ENCODE data around the gene TXNDC5.

TXNDC5 gene

DNA sequence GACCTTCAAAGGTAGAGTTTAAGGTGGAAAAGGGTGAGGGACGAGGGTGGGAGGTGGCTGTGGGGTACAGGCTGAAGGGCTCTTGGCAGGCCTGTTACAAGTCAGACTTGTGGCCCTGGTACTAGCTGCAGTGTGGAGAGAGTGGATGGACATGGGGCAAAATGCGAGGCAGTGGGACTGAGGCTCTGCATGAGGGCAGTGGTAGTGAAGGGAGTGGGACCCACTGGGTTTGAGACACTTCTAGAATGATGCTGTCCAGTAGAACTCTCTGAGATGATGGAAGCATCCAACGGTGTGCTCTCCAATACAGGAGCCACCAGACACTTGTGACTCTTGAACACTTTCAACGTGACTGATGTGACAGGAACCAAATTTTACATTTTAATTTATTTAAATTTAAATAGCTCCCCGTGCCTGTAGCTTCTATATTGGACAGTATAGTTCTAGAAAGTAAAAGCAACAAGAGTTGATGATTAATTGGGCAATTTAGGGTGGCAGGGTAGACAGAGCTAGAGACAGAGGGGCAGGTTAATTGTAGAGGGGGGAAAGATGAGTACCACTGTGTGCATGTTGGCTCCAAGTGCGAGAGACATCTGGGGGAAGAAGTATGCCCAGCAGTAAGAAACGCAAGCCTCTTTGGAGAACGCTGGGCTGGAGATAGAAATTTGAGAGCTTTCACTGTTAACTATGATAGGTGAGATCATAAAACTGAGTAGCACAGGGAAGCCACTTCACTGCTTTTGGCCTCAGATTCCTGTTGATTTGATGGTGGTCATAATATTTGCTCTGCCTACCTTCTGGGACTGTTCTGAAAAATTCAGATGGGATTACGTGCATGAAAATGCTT lies 77.5 kb downstream of the TXNDC5 start:
- no peaks in the 10 kb centered on the region for H3K36me3 ChIP-seq
- TF ChIP-seq, protein P1, sequence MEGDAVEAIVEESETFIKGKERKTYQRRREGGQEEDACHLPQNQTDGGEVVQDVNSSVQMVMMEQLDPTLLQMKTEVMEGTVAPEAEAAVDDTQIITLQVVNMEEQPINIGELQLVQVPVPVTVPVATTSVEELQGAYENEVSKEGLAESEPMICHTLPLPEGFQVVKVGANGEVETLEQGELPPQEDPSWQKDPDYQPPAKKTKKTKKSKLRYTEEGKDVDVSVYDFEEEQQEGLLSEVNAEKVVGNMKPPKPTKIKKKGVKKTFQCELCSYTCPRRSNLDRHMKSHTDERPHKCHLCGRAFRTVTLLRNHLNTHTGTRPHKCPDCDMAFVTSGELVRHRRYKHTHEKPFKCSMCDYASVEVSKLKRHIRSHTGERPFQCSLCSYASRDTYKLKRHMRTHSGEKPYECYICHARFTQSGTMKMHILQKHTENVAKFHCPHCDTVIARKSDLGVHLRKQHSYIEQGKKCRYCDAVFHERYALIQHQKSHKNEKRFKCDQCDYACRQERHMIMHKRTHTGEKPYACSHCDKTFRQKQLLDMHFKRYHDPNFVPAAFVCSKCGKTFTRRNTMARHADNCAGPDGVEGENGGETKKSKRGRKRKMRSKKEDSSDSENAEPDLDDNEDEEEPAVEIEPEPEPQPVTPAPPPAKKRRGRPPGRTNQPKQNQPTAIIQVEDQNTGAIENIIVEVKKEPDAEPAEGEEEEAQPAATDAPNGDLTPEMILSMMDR (IDR thresholded peaks at IDR 0.05): no peak
- H3K27ac ChIP-seq: no peak overlapping the region
- H3K4me1 ChIP-seq (ENCODE audit: control insufficient read depth in 1 of 2, insufficient read depth in 1 of 2, low read depth in 1 of 2, low read length in 1 of 2): no peaks in the 10 kb centered on the region
- no peaks in the 10 kb centered on the region for H3K27me3 ChIP-seq
- H3K9me3 ChIP-seq: no peaks in the 10 kb centered on the region
- no peak overlapping the region for H3K4me3 ChIP-seq (ENCODE audit: low read depth in 1 of 2, low read length in 1 of 2)
